Colonic mucosa (tissue), 4 donors: ENCODE results near the gene PLSCR2. TPM values are rescaled to one million over a fixed set of nuclear protein-coding genes. Genes with fewer than 3 reads are reported as not detected.

Experiments
- DNase-seq: peaks from one replicate; pipeline ENCODE4 v3.0.0-alpha.2; 2020
- H3K27ac ChIP-seq: fragments of 200-600 bp; one replicate; pipeline ENCODE4 v1.8.0; 2021
- H3K27me3 ChIP-seq: fragments of 200-600 bp; one replicate; pipeline ENCODE4 v1.8.0; 2021
- H3K36me3 ChIP-seq: fragments of 200-600 bp; one replicate; pipeline ENCODE4 v1.8.0; 2021
- H3K4me1 ChIP-seq: fragments of 200-600 bp; one replicate; pipeline ENCODE4 v1.8.0; 2021; ENCODE audit warnings: mild to moderate bottlenecking
- H3K4me3 ChIP-seq: fragments of 200-600 bp; one replicate; pipeline ENCODE4 v1.8.0; 2021
- H3K9ac ChIP-seq, 2 donors: one replicate each; pipeline ENCODE4 v1.7.0; 2013; ENCODE audit warnings: control low read depth in 2 of 2, low read depth in 2 of 2, low read length in 2 of 2
- H3K9me3 ChIP-seq: fragments of 200-600 bp; one replicate; pipeline ENCODE4 v1.8.0; 2021
- CTCF ChIP-seq: fragments of 200-600 bp; IDR thresholded peaks from one replicate; pipeline ENCODE4 v1.8.0; 2022; ENCODE audit warnings: antibody characterized with exemption, mild to moderate bottlenecking
- intact Hi-C: fragments of 100-400 bp; cut with DNase I; formaldehyde crosslinking; loops from one replicate; pipeline ENCODE4 v1.14.1; 2022
- total RNA-seq, 2 donors: library from RNA; stranded (reverse); fragmentation: NEBNext Ultra II Directional in 1 of 2; extraction: Animal tissue kit (Norgen Biotek cat#: 25700) in 1 of 2; gene quantifications; one replicate each; pipeline ENCODE4 v1.2.1, GENCODE V29; 2021
- donor health status: healthy.
- donor health status: DM: no; HTN: no; CAD: no.
- donor health status: DM: no; HTN: no; CAD: no.

The PLSCR2 gene
- total RNA-seq = under 1 TPM; 0.90 to 0.94 TPM

- Histone ChIP-seq H3K36me3 (no peaks in the 10 kb centered on the region), H3K4me3 (peak within 1 kb of the TSS; percentile 50), H3K27me3 (no peaks in the 10 kb centered on the region), H3K9me3 (no peaks in the 10 kb centered on the region), H3K9ac (peak within 1 kb of the TSS; percentile 66 to 67), H3K4me1 (no peaks in the 10 kb centered on the region), H3K27ac (peak within 1 kb of the TSS; percentile 87)
- no peak for TF ChIP-seq CTCF
- peak; percentile 83 for DNase-seq
- intact Hi-C loops = no loop called here
Observed at GRCh38 chr3:146469150-146470017, at the start of gene PLSCR2. Gene PLSCR2 (minus strand): TSS chr3:146469561. CDS start chr3:146459904, 9,657 bp downstream.

- no peaks in the 10 kb centered on the region for H3K27me3 ChIP-seq
- H3K27ac ChIP-seq = peak overlapping the region; percentile 70
- H3K9me3 ChIP-seq = no peaks in the 10 kb centered on the region
- peaks cover 5% of the 10 kb centered on the region for H3K4me1 ChIP-seq
- intact Hi-C loops = no loop called here
- TF ChIP-seq CTCF = no peak
- peak; percentile 53 for DNase-seq
- H3K9ac ChIP-seq = no peak overlapping the region
- no peak overlapping the region for H3K4me3 ChIP-seq
- no peaks in the 10 kb centered on the region for H3K36me3 ChIP-seq
Observed at GRCh38 chr3:146517684-146518435, 48.5 kb upstream of the PLSCR2 start.

GRCh38 chr3:146513386-146514051 is 44.2 kb upstream of the PLSCR2 start:
- H3K36me3 ChIP-seq = no peaks in the 10 kb centered on the region
- no peak overlapping the region for H3K4me3 ChIP-seq
- H3K4me1 ChIP-seq = peaks cover 5% of the 10 kb centered on the region
- intact Hi-C loops = no loop called here
- H3K27ac ChIP-seq = peak overlapping the region; percentile 4
- H3K27me3 ChIP-seq = no peaks in the 10 kb centered on the region
- no peak for DNase-seq
- H3K9ac ChIP-seq = no peak overlapping the region
- no peak for TF ChIP-seq CTCF
- no peaks in the 10 kb centered on the region for H3K9me3 ChIP-seq

- peak overlapping the region in 1 of 2 donors; percentile 4 for H3K9ac ChIP-seq
- TF ChIP-seq CTCF = no peak
- no peaks in the 10 kb centered on the region for H3K27me3 ChIP-seq
- H3K36me3 ChIP-seq = no peaks in the 10 kb centered on the region
- no peaks in the 10 kb centered on the region for H3K9me3 ChIP-seq
- no peak for DNase-seq
- H3K4me3 ChIP-seq = no peak overlapping the region
- H3K27ac ChIP-seq = peak overlapping the region; percentile 75
- H3K4me1 ChIP-seq = peaks cover 3% of the 10 kb centered on the region
- intact Hi-C loops = no loop called here
Observed at GRCh38 chr3:146511402-146512134, 42.2 kb upstream of the PLSCR2 start.
